ENCODE data around the gene FBXO2. TPM values are rescaled to one million over a fixed set of nuclear protein-coding genes. Genes with fewer than 3 reads are reported as not detected.

The FBXO2 gene
- total and polyA plus RNA-seq, 9 of the 15 experiments (the other 6 are each of a cell fraction or from before 2014, with no cell fraction given): 0.04 to 1.9 (median 0.27) TPM

- TF ChIP-seq RREB1 (CRISPR knock-in tag; IDR thresholded peaks at IDR 0.05) (no peak), ZBTB43 (CRISPR knock-in tag; IDR thresholded peaks at IDR 0.05) (no peak), ZNF57 (CRISPR knock-in tag; IDR thresholded peaks at IDR 0.05) (no peak), ZNF318 (IDR thresholded peaks at IDR 0.05; ENCODE audit: borderline replicate concordance in 1 of 2, low read depth in 1 of 2) (no peak), CREB3L1 (IDR thresholded peaks at IDR 0.05; ENCODE audit: borderline replicate concordance, low read depth) (peak; percentile 22; the same call in 1 of the 2 replicates), BRD9 (IDR thresholded peaks at IDR 0.05; ENCODE audit: low read depth, partially characterized antibody) (no peak), ZBTB34 (CRISPR knock-in tag; IDR thresholded peaks at IDR 0.05) (no peak)
Measured at GRCh38 chr1:11681071-11681771, 27.0 kb upstream of the FBXO2 start, which contains the start of gene MAD2L2 (continued).

Measured in K562 (cell line).